MM.1S (cell line): ENCODE measurements around the gene HS3ST1.

Experiments
- DNase-seq: peaks from one replicate; pipeline ENCODE4 v3.0.0-alpha.2; 2015
- H2AFZ ChIP-seq: fragments of 300-600 bp; sonication (generic); 2 replicates; pipeline ENCODE4 v1.6.0; 2016; ENCODE audit warnings: antibody characterized with exemption, low read length
- H3F3A ChIP-seq: fragments of 300-600 bp; sonication (generic); 2 replicates; pipeline ENCODE4 v1.6.1; 2016; ENCODE audit warnings: mild to moderate bottlenecking, antibody characterized with exemption, low read length, moderate library complexity, mixed read lengths; ENCODE audit not compliant: insufficient read depth
- H3K27ac ChIP-seq: fragments of 300-600 bp; sonication (generic); 2 replicates; pipeline ENCODE4 v1.5.1; 2016; ENCODE audit warnings: mild to moderate bottlenecking, low read length
- H3K27me3 ChIP-seq: fragments of 300-600 bp; sonication (generic); replicated peaks from 2 replicates; pipeline ENCODE4 v1.6.0; 2016; ENCODE audit warnings: low read length; ENCODE audit not compliant: insufficient read depth
- H3K36me3 ChIP-seq: fragments of 300-600 bp; sonication (generic); replicated peaks from 2 replicates; pipeline ENCODE4 v1.6.1; 2016; ENCODE audit warnings: mild to moderate bottlenecking, low read length, mixed read lengths; ENCODE audit not compliant: insufficient read depth
- H3K4me1 ChIP-seq: fragments of 300-600 bp; sonication (generic); 2 replicates; pipeline ENCODE4 v1.6.1; 2016; ENCODE audit warnings: low read length, mixed read lengths
- H3K4me2 ChIP-seq: fragments of 300-600 bp; sonication (generic); 2 replicates; pipeline ENCODE4 v1.6.0; 2016; ENCODE audit warnings: low read depth, low read length
- H3K4me3 ChIP-seq: fragments of 300-600 bp; sonication (generic); 2 replicates; pipeline ENCODE4 v1.5.1; 2016; ENCODE audit warnings: low read length, mixed read lengths
- H3K79me2 ChIP-seq: fragments of 300-600 bp; sonication (generic); 2 replicates; pipeline ENCODE4 v1.6.1; 2016; ENCODE audit warnings: mixed run types, low read length, mixed read lengths
- H3K9ac ChIP-seq: fragments of 300-600 bp; sonication (generic); 2 replicates; pipeline ENCODE4 v1.6.1; 2016; ENCODE audit warnings: low read length, mixed read lengths
- H3K9me2 ChIP-seq: fragments of 300-600 bp; sonication (generic); replicated peaks from 2 replicates; pipeline ENCODE4 v1.6.1; 2016; ENCODE audit warnings: mild to moderate bottlenecking, low read length, mixed read lengths; ENCODE audit not compliant: insufficient read depth
- H3K9me3 ChIP-seq: fragments of 300-600 bp; sonication (generic); replicated peaks from 2 replicates; pipeline ENCODE4 v1.6.1; 2016; ENCODE audit warnings: mild to moderate bottlenecking, low read length, mixed read lengths; ENCODE audit not compliant: insufficient read depth
- H4K20me1 ChIP-seq: fragments of 300-600 bp; sonication (generic); 2 replicates; pipeline ENCODE4 v1.6.1; 2016; ENCODE audit warnings: mild to moderate bottlenecking, low read length, moderate library complexity, mixed read lengths; ENCODE audit not compliant: insufficient read depth
- EZH2 ChIP-seq: fragments of 300-600 bp; sonication (generic); optimal IDR thresholded peaks from 2 replicates; pipeline ENCODE3; 2017; ENCODE audit warnings: low read depth, mild to moderate bottlenecking, antibody characterized with exemption, low read length, mixed read lengths
- EZH2phosphoT487 ChIP-seq: fragments of 300-600 bp; sonication (generic); IDR thresholded peaks from 2 replicates; pipeline ENCODE4 v1.6.1; 2018; ENCODE audit warnings: antibody characterized with exemption, low read length
- TF ChIP-seq, protein P1 (sequence below): fragments of 300-600 bp; sonication (generic); IDR thresholded peaks from 2 replicates; pipeline ENCODE4 v1.5.1; 2016; ENCODE audit warnings: antibody characterized with exemption, low read length, mixed read lengths

The HS3ST1 gene

DNA sequence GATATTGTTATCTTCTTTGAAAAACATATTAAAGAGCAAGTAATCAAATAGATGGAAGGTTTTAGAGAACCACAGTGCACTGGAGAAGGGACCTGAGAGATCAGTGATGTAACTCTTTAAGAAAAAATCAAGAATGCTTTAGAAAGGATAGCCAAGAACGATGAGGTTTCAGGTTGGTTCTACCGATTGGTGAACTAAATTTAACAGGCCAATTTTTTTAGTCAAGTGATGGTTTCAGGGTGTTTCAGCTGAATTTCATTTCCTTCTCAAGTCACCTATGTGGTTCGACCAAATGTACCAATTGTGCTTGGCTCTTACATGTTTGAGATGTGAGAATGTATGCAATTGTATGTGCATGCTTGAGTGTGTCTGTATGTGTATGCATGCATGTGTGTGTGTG, 26.5 kb downstream of the HS3ST1 start:
- peak overlapping the region; percentile 55 for H3K4me2 ChIP-seq
- H3K9me3 ChIP-seq = no peaks in the 10 kb centered on the region
- no peaks in the 10 kb centered on the region for H3K79me2 ChIP-seq
- no peaks in the 10 kb centered on the region for H3K9me2 ChIP-seq
- no peak for TF ChIP-seq EZH2
- TF ChIP-seq, protein P1, sequence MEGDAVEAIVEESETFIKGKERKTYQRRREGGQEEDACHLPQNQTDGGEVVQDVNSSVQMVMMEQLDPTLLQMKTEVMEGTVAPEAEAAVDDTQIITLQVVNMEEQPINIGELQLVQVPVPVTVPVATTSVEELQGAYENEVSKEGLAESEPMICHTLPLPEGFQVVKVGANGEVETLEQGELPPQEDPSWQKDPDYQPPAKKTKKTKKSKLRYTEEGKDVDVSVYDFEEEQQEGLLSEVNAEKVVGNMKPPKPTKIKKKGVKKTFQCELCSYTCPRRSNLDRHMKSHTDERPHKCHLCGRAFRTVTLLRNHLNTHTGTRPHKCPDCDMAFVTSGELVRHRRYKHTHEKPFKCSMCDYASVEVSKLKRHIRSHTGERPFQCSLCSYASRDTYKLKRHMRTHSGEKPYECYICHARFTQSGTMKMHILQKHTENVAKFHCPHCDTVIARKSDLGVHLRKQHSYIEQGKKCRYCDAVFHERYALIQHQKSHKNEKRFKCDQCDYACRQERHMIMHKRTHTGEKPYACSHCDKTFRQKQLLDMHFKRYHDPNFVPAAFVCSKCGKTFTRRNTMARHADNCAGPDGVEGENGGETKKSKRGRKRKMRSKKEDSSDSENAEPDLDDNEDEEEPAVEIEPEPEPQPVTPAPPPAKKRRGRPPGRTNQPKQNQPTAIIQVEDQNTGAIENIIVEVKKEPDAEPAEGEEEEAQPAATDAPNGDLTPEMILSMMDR = no peak
- no peak for TF ChIP-seq EZH2phosphoT487
- no peak overlapping the region for H2AFZ ChIP-seq
- no peaks in the 10 kb centered on the region for H4K20me1 ChIP-seq
- peak overlapping the region; percentile 43; the same call in 1 of the 2 replicates for H3K27ac ChIP-seq
- peak; percentile 81 for DNase-seq
- peaks cover 68% of the 10 kb centered on the region for H3K4me1 ChIP-seq
- no peak overlapping the region; the same call in 1 of the 2 replicates for H3K9ac ChIP-seq
- H3K36me3 ChIP-seq = no peaks in the 10 kb centered on the region; the same call in 1 of the 2 replicates
- peaks cover 33% of the 10 kb centered on the region for H3F3A ChIP-seq
- H3K27me3 ChIP-seq = no peaks in the 10 kb centered on the region
- no peak overlapping the region for H3K4me3 ChIP-seq

DNA sequence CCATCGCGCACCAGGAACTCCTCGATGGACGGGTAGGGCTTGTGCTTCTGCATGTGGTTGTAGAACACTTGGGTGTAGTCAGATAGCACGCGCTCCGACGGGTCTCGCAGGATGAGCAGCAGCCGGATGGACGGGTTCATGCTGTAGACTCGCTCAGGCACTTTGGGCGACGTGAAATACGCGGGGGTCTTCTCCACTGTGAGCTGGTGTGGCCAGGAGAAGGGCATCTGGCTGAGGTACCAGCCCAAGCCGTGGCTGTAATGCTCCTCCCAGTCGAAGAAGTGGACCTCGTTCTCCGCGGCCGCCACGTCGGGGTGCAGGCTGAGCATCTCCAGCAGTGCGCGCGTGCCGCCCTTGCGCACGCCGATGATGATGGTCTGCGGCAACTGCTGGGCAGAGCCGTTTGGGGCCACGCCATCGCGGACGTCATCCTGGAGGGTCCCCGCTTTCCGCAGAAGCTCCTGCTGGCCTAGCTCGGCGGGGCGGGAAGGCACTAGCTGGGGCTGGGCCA, 29.2 kb downstream of the HS3ST1 start:
- H3K27ac ChIP-seq = no peak overlapping the region
- H3K4me3 ChIP-seq = no peak overlapping the region
- H3K79me2 ChIP-seq = no peaks in the 10 kb centered on the region
- peaks cover 58% of the 10 kb centered on the region for H3K4me1 ChIP-seq
- H4K20me1 ChIP-seq = no peaks in the 10 kb centered on the region
- no peaks in the 10 kb centered on the region for H3K27me3 ChIP-seq
- H3K9me3 ChIP-seq = no peaks in the 10 kb centered on the region
- peaks cover 30% of the 10 kb centered on the region for H3F3A ChIP-seq
- no peak for DNase-seq
- no peak overlapping the region for H3K9ac ChIP-seq
- no peak overlapping the region for H2AFZ ChIP-seq
- no peaks in the 10 kb centered on the region; the same call in 1 of the 2 replicates for H3K36me3 ChIP-seq
- TF ChIP-seq, protein P1 = no peak
- TF ChIP-seq EZH2phosphoT487 (no peak), EZH2 (no peak)
- no peaks in the 10 kb centered on the region for H3K9me2 ChIP-seq
- H3K4me2 ChIP-seq = no peak overlapping the region

DNA sequence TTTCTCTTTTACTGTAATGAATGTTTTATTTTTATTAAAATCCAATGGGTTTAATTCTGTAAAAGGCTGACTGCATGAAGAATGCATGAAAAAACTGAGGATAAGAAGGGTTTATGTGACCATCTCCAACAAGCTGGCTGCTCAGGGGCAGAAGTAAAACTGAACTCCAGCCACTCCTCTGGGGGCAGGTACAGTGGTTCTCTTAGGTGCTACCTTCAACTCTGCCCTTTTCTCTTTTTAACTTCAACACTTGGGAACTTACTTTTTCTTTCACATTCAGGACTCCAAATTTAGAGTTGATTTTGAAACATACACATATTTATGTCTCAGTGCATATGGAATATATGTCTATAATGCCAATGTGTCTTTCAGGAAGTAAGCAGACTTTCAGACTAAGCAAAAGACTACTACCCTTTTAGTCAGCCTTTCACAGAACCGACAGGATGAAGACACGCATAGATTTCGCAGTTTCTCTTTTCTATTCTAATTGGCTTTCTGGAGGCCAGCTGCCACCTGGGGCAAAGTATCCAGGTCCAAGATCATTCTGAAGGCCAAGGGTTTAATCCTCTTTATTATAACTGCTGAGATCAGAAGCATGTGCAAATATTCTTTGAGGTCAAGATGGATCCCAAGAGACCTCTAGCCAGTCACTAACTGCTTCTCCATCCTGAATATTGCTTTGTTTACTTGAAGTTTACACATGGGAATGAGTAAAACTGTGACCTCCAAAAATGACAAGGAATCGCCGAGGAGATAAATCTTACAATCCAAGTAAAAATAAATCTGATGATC, 30.7 kb downstream of the HS3ST1 start:
- no peaks in the 10 kb centered on the region for H3K9me3 ChIP-seq
- 0 out of 2 replicates have a peak overlapping the region, but pooled peaks have one; percentile 14 for H3K4me3 ChIP-seq
- peak overlapping the region; percentile 16; the same call in 1 of the 2 replicates for H3K9ac ChIP-seq
- 0 out of 2 replicates have a peak overlapping the region, but pooled peaks have one; percentile 2 for H2AFZ ChIP-seq
- no peaks in the 10 kb centered on the region for H3K27me3 ChIP-seq
- H4K20me1 ChIP-seq = no peaks in the 10 kb centered on the region
- H3K4me2 ChIP-seq = peak overlapping the region; percentile 55
- peaks cover 30% of the 10 kb centered on the region for H3F3A ChIP-seq
- TF ChIP-seq EZH2phosphoT487 (no peak), EZH2 (no peak)
- TF ChIP-seq, protein P1 = no peak
- peaks cover 44% of the 10 kb centered on the region for H3K4me1 ChIP-seq
- DNase-seq = peak; percentile 87
- H3K27ac ChIP-seq = peak overlapping the region; percentile 72
- H3K79me2 ChIP-seq = no peaks in the 10 kb centered on the region
- no peaks in the 10 kb centered on the region for H3K9me2 ChIP-seq
- no peaks in the 10 kb centered on the region; the same call in 1 of the 2 replicates for H3K36me3 ChIP-seq
